Measurements from ENCODE around the gene ZNF576.
"Not testable (repeated sequence)": the region's sequence is repeated elsewhere in the genome, so short reads cannot be mapped to it uniquely, and the experiment has no call there.

The ZNF576 gene

DNA sequence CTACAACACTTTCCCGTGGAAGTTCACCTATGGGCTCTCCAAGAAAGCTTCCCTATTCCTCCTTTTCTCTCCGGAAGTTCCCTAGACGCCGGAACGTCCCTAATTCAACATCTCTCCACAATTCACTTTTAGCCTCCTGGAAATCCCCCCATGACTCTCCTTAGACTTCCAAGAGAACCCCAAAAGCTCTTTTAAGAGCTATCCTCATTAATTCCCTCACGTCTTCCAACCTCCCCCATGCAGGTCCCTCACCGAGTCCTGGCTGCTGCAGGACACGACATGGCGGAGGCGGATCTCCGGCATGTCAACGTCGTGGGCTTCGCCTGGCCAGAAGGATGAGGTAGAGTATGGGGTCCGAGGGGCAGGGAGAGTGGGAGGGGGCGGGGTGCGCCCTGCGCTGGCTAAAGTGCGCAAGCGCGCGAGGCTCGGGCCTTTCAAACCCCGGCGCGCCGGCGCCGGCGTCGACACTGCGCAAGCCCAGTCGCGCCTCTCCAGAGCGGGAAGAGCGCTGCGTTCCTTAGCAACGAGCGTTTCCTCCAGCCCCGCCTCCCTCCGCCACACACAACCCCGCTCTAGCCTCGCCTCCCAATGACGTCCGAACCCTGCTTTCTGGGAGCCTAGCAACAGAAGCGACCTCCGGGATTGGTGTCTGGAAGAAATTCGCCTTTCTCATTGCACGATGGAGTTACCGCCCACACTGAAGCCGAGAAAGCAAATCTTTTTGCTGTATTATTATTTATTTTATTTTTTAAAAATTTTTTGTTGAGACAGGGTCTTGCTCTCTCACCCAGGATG lies 21.0 kb upstream of the ZNF576 start, which contains the start of the genes PINLYP and XRCC1:
PINLYP (plus strand) TSS at position 646 of the 795 bp plus-strand sequence. CDS start 1,391 bp downstream, outside the sequence.
XRCC1 (minus strand) TSS at position 372 of the 795 bp plus-strand sequence; CDS start at position 303, 69 bp downstream.
- peak; percentile 98 for DNase-seq

DNA sequence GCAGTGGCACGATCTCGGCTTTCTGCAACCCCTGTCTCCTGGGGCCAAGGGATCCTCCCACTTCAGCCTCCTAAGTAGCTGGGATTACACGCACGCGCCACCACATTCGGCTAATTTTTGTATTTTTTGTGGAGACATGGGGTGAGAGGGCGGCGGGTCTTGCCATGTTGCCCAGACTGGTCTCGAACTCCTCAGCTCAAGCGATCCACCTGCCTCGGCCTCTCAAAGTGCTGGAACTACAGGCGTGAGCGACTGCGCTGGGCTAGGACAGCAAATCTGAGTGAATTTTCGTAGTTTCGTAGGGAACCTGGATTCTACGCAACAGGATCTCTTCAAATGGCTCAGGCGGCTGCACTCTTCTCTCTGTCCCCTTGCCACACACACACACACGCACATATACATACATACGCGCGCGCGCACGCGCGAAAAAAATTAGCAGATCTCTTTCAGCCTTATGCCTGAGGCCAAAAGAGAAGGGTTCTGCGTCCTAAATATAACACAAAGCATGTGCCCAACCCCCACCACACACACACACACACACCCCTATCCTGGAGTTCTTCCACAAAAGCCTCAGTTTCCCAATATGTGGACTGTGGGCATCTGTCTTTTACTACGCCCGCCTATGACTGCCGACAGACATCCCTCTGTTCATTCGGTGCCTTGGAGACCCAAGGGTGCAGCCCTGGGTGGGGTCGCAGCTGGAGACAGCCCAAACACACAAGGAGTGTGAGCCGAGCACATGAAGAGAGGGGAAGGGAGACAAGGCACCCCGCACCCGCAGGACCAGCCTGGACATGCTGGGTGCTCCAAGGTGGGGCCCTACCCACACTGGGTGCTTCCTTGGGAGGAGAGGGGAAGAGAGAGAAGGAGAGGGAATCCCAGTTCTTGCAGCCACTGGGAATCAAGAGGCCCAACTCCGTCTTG lies 20.2 kb upstream of the ZNF576 start:
- no peak for DNase-seq

DNA sequence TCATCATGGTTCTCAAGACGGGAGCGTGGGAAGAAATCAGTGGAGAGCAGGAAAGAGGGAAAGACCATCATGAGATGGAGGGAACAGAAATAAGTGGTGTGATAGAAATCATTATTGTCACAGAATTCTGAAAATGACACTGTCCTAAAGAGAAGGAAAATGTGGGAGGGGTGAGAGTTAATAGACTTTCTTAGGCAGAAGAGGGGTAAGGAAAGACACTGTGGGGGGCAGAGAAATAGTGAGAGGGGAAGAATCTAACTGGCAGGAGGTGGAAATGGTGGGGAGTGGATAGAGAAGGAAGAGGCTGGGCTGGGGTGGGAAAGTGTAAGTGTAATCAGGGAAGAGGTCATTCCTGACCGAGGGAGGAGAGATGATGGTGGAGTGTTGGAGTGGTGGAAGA lies 17.6 kb upstream of the ZNF576 start:
- no peak for DNase-seq

DNA sequence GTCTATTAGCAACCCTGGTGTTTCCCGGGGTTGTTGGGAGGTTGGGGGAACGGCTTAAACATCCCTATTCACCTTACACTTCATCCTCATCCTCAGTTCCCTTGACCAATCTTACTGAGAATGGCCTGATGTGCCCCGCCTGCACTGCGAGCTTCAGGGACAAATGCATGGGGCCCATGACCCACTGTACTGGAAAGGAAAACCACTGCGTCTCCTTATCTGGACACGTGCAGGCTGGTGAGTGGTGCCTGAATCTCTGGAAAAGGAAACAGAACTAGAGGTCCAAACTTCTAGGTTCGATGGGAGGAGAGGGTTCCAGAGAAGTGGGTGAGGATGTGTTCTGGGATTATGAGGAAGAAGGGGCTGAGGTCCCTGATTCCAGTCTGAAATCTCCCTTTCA lies 14.9 kb upstream of the ZNF576 start:
- DNase-seq: no peak

DNA sequence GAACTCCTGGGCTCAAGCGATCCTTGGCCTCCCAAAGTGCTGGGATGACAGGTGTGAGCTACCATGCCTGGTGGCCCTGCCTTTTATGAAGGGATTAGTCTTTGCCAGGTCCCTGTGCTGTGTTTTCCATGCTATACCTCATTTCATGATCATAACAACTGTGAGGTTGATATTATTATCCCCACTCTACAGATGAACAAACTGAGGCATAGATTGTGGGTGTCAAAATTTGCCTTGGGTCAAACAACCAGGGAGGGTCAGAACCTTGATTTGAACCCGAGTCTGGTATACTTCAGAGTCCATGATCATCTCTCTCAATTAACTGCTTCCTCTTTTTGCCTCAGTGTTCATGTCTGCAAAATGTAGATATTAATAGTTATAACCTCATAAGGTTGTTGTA lies 13.9 kb upstream of the ZNF576 start:
- no peak for DNase-seq

DNA sequence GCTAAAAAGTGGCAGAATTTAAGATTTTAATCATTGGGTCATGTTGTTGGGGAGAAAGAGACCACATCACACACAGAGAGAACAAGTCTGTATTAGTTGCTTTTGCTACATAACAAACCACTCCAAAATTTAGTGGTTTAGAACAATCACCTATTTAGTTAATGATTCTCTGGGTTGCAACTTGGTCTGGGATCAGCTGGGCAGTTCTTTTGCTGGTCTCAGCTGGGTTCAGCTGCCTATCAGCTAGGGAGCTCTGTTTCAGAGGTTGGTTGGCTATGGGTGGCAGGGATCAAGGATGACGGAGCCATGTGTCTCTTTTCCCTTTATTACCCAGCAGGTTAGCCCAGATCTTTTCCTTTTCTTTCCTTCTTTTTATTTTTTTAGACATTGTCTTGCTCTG lies 11.9 kb upstream of the ZNF576 start:
- no peak for DNase-seq

DNA sequence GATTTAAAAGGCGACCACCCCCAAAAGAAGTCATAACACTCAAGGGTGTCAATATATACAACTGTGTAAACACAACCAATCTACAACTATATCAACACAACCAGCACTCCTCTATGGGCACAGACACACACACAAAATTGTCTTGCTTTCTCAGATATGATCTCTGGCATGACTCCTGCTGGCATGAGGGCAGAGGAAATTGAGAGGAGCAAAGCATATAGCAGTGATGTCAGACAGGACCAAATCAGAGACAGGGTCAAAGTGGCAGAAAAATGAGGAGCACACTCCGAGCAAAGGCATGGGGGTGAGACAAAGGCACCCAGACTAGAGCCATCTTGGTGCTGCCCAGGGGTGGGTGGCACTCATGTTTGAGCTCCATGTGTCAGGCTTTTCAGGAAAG lies 10.0 kb upstream of the ZNF576 start:
- DNase-seq: no peak

DNA sequence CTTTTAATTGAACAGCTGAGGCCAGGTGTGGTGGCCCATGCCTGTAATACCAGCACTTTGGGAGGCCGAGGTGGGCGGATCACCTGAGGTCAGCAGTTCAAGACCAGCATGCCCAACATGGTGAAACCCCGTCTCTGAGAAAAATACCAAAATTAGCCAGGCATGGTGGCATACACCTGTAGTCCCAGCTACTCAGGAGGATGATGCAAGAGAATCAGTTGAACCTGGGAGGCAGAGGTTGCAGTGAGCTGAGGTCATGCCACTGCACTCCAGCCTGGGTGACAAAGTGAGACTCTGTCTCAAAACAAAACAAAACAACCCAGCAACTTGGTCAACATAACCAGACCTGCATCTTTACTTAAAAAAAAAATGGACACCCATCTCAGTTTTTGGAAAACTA lies 9.4 kb upstream of the ZNF576 start:
- not testable (repeated sequence) for DNase-seq

DNA sequence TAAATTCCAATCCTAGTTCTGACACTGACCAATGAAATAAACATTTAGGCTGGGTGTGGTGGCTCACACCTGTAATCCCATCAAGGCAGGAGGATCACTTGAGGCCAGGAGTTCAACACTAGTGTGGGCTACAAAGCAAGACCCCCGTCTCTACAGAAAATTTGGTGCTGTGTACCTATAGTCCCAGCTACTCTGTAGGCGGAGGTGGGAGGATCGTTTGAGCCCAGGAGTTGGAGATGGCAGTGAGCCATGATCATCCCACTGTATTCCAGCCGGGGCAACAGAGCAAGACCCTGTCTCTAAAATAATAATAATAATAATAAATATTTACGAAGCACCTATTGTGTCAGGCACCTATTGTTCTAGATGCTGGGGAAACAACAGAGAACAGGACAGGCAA lies 7.1 kb upstream of the ZNF576 start:
- DNase-seq: no peak

DNA sequence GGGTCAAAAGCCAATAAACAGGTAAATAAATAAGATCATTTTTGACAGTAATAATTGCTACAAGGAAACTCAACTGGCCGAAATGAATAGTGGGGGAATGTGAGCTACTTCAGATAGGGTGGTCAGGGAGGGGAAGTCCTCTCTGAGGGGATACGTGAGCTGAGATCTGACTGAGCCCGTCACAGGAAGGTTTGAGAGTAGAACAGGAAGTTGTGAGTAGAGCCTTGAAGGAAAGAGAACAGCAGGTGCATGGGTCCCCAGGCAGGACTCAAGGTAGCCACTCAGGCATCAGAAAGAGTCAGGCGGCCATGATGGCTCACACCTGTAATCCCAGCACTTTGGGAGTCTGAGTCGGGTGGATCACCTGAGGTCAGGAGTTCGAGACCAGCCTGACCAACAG lies 6.7 kb upstream of the ZNF576 start:
- DNase-seq: no peak

DNA sequence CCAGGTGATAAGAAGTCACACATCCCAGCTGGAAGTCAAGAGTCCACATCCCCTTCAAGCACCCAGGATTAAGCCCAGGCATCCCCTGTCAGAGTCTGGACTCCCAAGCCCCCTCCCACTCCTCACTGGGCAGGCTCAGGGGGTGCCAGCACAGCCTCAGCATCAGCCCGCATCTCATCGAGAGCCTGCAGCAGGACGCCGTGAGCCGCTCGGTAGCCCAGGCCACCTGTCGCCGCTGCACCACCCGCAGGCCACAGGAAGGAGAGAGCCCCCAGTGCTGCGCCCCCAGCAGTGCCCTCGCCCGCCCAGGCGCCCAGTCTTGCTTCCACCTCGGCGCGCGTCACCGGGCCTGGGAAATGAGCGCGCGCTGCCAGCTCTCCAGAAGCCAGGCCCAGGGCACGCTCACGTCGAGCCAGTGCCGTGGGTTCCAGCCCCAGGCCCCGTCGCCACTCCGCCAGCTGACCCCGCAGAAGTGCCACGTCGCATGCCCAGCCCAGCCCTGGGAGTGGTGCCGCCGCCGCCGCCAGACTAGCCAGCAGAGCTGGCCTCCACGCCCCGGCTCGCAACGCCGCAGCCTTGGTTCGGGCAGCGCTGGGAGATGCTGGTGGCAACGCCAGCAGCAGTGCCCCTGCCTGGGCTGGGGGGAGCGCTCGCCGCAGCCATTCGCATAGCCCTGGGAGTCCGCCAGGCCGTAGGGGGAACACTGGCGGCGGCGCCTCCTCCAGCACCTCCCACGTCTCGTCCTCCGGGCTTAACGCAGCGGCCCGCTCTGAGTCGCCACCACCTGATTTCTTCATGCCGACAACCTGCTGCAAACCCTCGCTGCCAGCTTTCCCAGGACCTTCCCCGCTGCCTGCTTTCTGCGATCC lies 4.3 kb upstream of the ZNF576 start:
- no peak for DNase-seq

DNA sequence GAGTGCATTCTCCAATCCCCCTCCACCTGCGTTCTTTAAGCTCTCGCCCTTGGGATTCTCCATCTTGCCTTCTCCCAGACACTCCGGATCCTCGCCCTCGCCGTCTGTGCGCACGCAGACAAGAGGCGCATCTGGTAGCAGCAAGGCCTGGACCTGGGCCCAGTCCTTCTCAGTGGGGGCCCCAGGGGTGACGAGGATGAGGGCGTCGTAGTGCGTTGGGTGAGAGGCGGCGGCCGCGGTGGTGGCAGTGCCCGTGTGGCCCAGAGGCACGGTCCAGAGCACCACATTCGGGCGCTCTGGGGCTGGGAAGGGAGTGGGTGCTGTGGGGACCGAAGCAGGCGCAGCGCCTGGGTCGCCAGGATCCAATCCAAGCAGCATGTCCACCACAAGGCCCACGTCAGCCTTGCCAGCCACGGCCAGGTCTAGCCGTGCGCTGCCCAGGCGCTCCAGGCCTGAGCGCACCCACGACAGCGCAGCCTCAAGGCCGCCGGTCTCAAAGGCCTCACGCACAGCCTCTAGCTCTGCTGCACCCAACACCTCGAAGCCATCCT lies 3.5 kb upstream of the ZNF576 start:
- no peak for DNase-seq

DNA sequence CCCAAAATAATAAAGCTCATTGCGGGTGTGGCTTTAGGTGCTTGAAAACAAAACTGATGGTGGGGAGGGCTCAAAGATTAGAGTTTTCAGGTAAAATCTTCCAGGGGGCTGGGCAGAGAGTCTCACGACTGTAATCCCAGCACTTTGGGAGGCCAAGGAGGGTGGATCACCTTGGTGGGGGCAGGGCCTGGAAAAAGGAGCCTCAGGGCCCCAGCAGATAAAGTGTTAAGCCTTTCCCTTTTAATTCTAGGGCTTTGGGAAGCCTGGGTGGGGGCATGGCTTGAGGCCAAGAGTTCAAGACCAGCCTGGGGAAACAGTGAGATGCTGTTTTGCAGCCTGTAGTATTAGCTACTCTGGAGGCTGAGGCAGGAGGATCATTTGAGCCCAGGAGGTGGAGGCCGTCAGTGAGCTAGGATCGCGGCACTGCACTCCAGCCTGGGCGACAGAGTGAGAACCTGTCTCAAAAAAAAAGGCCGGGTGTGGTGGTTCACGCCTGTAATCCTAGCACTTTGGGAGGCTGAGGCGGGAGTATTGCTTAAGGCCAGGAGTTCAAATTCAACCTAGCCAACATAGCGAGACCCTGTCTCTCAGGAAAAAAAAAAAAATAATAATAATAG lies 2.2 kb upstream of the ZNF576 start:
- no peak for DNase-seq

DNA sequence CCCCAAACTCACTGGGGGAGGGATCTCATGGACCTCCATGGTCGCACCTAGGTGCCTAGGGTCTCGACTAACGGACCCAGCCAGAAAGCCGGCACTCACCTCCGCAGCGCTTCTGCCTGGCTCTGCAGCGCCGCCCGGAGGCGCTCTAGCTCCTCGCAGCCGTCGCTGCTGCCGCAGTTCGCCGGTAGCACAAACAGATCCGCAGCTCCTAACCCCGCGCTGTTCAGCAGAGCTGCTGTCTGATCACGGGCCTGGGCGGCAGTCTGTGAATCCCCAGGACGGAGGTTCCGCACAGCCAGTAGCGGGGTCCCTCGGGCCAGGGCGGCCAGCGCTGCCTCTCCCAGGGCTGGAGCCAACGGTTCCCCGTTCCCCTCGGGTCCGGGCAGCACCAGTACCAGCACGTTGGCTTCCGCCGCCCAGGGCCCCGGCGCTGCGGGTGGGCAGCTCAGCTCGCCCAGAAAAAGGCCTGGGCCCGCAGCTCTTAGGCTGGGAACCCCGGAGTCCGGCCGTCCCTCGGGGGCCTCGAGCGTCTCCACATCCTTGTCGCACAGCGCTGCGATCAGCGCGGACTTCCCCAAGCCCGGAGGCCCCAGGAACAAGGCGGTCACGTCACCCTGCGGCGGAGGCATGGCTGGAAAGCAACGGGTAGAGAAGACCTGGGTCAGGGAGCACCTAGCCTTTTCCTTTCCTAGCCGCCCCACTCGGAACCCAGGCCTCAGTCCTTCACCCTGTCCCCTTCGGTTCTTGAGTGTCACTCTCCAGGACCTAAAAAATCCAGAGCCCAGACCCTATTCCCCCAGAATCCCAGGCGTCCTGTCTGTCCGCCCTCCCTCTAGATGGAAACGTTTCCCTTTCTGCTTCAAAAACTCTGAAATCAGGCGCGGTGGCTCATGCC lies 1.4 kb upstream of the ZNF576 start:
- peak; percentile 87 for DNase-seq

DNA sequence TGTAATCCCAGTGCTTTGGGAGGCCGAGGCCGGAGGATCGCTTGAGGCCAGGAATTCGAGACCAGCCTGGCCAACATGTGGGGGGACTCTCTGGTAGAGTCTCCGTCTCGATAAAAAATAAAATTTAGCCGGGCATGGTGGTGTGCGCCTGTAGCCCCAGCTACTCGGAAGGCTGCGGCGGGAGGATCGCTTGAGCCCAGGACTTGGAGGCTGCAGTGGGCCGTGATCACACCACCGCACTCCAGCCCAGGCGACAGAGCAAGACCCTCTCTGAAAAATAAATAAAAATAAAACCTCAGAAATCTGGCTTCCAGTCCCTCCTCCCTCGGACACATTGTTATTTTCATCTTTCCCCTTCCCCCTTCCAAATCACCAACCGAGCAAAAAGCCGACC lies 793 bp upstream of the ZNF576 start:
- no peak for DNase-seq

DNA sequence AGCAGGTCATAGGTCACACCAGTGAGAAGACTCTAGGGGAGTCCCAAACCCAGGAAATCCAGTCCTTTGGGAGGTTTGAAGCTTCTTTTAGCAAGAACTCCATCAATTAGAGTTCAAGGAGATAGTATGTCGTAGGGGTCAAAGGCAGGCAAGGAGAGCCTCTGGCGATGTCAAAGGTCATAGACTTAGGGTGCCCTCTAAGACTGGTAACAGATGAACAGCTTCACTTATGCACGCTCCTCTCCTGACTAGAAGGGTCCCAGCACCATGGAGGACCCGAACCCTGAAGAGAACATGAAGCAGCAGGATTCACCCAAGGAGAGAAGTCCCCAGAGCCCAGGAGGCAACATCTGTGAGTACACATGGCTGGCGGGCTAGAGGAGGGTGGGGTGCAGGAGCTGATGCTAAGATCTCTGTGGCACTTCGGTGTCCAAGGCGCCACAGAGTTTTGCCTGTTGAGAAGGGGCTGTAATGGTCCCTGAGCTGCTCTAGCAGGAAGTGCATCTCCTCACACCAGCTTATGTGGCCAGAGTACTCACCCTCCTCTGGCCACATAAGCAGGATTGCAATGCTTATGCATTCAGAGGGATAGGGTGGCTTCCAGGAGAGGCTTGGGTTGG lies 557 bp downstream of the ZNF576 start:
- DNase-seq: no peak

DNA sequence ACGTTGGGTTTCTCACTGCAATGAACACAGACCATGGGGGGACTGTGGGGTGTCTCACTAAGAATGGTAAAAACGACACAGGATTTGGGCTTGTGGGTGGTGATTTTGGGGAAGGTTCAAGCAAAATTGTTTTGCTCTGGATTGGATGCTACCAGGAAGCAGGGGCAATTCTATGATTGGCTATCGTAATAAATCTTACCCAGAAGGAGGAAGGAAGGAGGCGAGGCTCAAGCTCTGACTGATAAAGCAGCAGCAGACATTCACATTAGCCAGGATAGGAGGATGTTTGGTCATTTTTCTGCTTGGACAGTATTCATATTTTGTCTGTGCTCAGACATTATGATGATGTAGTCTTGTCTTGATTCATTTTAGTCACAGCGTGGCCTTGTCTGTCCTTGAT lies 1.5 kb downstream of the ZNF576 start:
- no peak for DNase-seq

DNA sequence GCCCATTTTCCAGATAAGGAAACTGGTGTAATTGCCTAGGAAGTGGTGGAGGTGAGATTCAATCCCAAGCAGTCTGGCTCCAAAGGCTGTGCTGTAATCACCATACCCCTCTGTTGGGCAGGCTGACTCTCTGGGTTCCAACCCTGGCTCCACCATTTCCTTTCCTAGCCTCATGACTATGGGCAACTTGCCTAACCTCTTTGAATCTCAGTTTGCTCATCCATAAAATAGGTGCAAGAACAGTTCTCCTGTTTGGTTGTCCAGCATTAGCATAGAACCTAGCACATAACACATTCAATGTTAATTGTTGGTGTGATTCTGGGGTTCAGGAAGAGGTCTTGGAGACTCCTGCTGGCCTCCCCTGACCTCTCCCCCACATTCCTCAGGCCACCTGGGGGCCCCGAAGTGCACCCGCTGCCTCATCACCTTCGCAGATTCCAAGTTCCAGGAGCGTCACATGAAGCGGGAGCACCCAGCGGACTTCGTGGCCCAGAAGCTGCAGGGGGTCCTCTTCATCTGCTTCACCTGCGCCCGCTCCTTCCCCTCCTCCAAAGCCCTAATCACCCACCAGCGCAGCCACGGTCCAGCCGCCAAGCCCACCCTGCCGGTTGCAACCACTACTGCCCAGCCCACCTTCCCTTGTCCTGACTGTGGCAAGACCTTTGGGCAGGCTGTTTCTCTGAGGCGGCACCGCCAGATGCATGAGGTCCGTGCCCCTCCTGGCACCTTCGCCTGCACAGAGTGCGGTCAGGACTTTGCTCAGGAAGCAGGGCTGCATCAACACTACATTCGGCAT lies 2.2 kb downstream of the ZNF576 start:
- DNase-seq: no peak

DNA sequence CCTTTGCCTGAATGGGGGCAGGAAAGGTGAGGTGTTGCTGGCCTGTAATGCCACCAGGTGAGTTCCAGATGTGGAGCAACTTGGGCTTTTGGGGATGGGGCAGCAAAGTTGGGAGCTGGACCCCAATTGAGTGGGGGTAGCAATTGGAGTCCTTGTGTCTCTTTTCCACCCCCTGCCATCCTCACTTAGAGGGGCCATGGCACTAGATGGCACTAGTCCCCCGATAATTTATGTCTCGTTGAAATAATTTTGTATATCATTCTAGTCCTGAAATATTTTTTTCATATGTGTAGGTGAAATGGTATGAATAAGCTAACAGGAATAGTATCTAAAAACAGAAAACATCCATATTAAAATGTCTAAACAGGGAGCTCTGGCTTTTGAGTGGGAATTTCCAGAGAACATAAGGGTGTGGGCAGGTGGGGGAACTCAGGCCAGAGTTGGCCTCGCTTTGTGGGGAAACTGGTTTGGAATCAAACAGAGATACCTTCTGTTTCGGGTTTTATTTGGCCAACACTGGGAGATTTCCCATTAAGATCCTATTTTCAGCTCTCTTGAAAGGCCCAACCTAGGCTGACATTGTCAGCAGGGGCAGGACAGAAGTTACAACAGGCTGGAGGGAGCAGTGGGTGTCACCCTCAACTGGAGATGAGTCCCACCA lies 3.4 kb downstream of the ZNF576 start:
- DNase-seq: no peak
